Mucosa of rectum (tissue), 2 donors: ENCODE data around the gene CHMP2B.

Experiments
- H3K27ac ChIP-seq, 2 donors: one replicate each; pipeline ENCODE4 v1.7.0; 2013; ENCODE audit warnings: inconsistent platforms in 2 of 2, low read depth in 2 of 2, low read length in 2 of 2
- H3K27me3 ChIP-seq, 2 donors: one replicate each; pipeline ENCODE4 v1.7.0; 2013; ENCODE audit warnings: low read length in 2 of 2; ENCODE audit not compliant: control insufficient read depth in 2 of 2, insufficient read depth in 2 of 2
- H3K36me3 ChIP-seq, 2 donors: one replicate each; pipeline ENCODE4 v1.7.0; 2013; ENCODE audit warnings: low read length in 2 of 2; ENCODE audit not compliant: control insufficient read depth in 2 of 2, insufficient read depth in 2 of 2
- H3K4me1 ChIP-seq, 2 donors: one replicate each; pipeline ENCODE4 v1.7.0; 2013; ENCODE audit warnings: low read length in 2 of 2, mild to moderate bottlenecking in 1 of 2; ENCODE audit not compliant: control insufficient read depth in 2 of 2, insufficient read depth in 2 of 2
- H3K4me3 ChIP-seq, 2 donors: one replicate each; pipeline ENCODE4 v1.7.0; 2013; ENCODE audit warnings: low read length in 2 of 2
- H3K9ac ChIP-seq, 2 donors: one replicate each; pipeline ENCODE4 v1.7.0; 2013; ENCODE audit warnings: low read length in 2 of 2, low read depth in 1 of 2, mild to moderate bottlenecking in 1 of 2
- H3K9me3 ChIP-seq, 2 donors: one replicate each; pipeline ENCODE4 v1.7.0; 2013; ENCODE audit warnings: low read length in 2 of 2; ENCODE audit not compliant: control insufficient read depth in 2 of 2
- donor health status: healthy.
- donor health status: Normal muscosa, but diverticular disease.

Gene CHMP2B, protein sequence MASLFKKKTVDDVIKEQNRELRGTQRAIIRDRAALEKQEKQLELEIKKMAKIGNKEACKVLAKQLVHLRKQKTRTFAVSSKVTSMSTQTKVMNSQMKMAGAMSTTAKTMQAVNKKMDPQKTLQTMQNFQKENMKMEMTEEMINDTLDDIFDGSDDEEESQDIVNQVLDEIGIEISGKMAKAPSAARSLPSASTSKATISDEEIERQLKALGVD

DNA sequence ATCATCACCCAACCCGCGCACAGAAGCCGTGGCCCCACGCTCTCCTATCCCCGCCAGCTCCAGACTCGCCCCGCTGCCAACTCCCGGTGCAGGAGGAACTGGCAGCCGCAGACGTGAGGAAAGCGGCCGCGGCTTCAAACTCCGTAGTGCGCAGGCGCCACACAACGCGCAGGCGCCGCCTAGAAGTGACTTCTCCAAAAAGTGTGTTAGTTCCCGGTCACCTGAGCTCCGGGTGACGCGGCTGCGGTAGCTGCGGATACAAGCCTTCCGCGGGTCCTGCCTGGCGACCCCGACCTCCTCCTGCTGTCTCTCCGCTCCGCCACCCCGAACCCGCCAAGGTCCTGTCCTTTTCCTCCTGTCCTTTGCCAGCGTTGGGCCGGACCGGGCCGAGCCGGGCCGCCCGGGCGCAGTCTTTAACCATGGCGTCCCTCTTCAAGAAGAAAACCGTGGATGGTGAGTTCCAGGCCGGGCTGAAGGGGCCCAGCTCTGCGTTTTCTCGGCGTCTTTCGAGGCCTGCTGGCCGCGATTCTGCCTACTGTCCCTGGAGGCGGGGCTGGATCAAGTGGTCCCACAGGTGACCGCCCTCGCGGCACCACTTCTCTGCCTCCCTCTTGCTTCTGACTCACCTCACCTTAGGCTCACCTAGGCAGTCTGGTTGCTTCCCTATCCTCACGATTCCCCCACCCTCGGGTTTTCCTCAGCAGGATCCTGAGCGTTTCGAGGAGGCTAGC, at the start of gene CHMP2B:
CHMP2B (plus strand) TSS at position 206 of the 731 bp plus-strand sequence; CDS start at position 420, 214 bp downstream.
- Histone ChIP-seq H3K9ac (peak within 1 kb of the TSS; percentile 93 to 97), H3K27me3 (no peaks in the 10 kb centered on the region), H3K27ac (peak within 1 kb of the TSS; percentile 94 to 97), H3K9me3 (no peaks in the 10 kb centered on the region), H3K36me3 (no peaks in the 10 kb centered on the region), H3K4me3 (peak within 1 kb of the TSS; percentile 96 to 97), H3K4me1 (peaks cover 9 to 12% of the 10 kb centered on the region in 2 donors)

GRCh38 chr3:87179642-87180041, 47.5 kb upstream of the CHMP2B start:
- no peak overlapping the region for H3K9ac ChIP-seq
- no peaks in the 10 kb centered on the region for H3K27me3 ChIP-seq
- H3K4me3 ChIP-seq, result no peak overlapping the region
- no peaks in the 10 kb centered on the region for H3K36me3 ChIP-seq
- no peak overlapping the region for H3K27ac ChIP-seq
- no peaks in the 10 kb centered on the region for H3K9me3 ChIP-seq
- no peaks in the 10 kb centered on the region for H3K4me1 ChIP-seq

DNA sequence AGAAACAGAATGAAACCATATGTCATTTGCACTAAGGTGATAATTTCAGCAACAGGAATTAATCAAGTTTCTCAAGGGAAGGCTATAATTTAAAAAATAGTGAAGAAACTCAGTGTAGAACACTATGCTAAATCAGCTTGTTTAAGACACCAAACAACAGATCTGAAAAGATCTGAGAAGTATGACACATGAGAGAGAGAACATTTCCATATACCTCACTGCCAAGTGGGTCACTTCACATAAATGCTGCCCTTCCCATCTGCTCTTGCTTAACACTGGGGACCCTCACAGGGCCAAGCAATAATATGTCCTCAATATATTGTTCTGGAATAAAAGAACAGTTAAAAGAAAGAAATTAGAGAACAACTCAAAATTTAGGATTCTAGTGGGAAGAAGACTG, 45.6 kb upstream of the CHMP2B start:
- Histone ChIP-seq H3K36me3 (no peaks in the 10 kb centered on the region), H3K27ac (no peak overlapping the region), H3K4me1 (no peaks in the 10 kb centered on the region), H3K27me3 (no peaks in the 10 kb centered on the region), H3K9me3 (no peaks in the 10 kb centered on the region), H3K9ac (no peak overlapping the region), H3K4me3 (no peak overlapping the region)

DNA sequence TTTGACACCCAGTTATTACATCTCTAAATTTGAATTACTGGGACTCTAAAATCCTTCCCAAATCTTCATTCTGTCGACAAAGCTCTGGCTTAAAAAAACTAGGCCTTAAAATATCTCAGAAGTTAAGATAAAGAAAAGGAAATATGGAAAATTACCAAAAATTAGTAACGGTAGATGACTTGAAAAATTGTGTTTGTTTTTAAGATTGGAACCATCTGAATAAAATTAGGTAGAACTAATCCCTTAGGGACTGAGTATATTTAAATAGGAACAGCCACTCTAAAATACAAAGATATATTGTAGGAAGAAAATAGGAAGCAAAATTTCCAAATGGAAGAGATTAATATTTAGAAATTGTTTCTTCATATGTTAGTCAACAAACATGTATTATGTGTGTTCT, 45.1 kb upstream of the CHMP2B start:
- H3K9ac ChIP-seq, result no peak overlapping the region
- H3K4me1 ChIP-seq, result no peaks in the 10 kb centered on the region
- H3K27me3 ChIP-seq, result no peaks in the 10 kb centered on the region
- H3K9me3 ChIP-seq, result no peaks in the 10 kb centered on the region
- no peak overlapping the region for H3K27ac ChIP-seq
- no peak overlapping the region for H3K4me3 ChIP-seq
- H3K36me3 ChIP-seq, result no peaks in the 10 kb centered on the region

DNA sequence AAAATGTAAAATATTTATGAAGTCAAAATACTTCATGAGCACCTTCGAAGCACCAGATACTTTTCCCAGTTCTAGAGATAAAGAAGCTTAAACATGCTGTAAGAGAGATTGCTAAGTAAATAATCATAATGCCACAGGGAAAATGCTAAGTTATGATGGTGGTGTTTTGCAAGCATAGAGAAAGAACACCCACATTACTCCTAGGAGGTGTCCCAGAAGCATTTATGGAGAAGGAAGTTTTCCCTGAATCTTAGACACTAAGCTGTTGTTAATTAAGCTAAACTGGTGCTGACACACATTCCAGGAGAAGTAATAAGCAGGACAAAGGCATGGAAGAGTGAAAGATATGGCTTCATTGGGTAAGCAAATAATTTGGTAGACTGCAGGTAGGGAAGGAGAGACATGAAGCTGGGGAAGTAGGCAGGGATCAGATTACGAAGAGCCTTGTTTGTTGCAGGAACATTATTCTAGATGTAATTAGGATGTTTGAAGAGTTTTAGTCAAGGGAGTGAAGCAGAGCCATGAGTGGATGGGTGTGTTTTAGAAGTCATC, 40.4 kb upstream of the CHMP2B start:
- Histone ChIP-seq H3K27me3 (no peaks in the 10 kb centered on the region), H3K36me3 (no peaks in the 10 kb centered on the region), H3K9ac (no peak overlapping the region), H3K9me3 (no peaks in the 10 kb centered on the region), H3K4me1 (no peaks in the 10 kb centered on the region), H3K4me3 (no peak overlapping the region), H3K27ac (no peak overlapping the region)

GRCh38 chr3:87191175-87191574, 35.9 kb upstream of the CHMP2B start:
- H3K27me3 ChIP-seq, result no peaks in the 10 kb centered on the region
- no peaks in the 10 kb centered on the region for H3K4me1 ChIP-seq
- no peak overlapping the region for H3K9ac ChIP-seq
- H3K4me3 ChIP-seq, result no peak overlapping the region
- no peak overlapping the region for H3K27ac ChIP-seq
- no peaks in the 10 kb centered on the region for H3K9me3 ChIP-seq
- H3K36me3 ChIP-seq, result no peaks in the 10 kb centered on the region

DNA sequence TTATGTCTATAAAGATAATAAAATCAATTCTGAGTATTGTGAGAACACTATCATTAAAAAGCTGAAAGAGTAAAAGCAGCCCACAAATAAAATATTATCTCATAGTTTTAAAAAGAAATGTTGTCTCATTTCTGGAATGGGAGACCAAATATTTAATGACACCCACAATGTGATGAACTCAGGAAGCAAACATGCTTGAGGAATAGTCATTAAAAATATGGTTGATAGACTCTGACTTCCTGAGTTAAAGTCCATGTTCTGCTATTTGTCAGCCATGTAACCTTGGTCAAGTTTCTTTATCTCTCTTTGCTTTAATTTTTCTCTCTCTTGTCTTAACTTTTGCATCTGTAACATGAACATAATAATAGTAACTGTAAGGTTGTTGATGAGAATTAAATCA, 35.5 kb upstream of the CHMP2B start:
- Histone ChIP-seq H3K9me3 (no peaks in the 10 kb centered on the region), H3K27me3 (no peaks in the 10 kb centered on the region), H3K4me3 (no peak overlapping the region), H3K27ac (no peak overlapping the region), H3K9ac (no peak overlapping the region), H3K36me3 (no peaks in the 10 kb centered on the region), H3K4me1 (no peaks in the 10 kb centered on the region)

DNA sequence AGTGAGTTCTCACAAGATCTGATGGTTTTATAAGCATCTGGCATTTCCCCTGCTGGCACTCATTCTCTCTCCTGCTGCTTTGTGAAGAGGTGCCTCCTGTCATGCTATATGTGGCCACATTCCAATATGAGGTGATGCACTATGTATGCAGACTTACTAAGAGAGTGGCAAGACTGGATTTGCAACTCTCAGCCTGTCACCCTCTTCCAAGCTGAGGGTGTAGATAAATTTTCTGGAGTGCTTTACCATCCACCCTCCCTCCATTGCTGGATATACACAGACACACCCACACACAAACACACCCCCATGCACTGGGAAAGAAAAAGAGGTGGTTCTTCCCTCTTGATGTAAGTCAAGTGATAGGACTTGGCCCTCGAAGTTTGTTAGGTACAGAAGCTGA, 30.2 kb upstream of the CHMP2B start:
- Histone ChIP-seq H3K4me1 (peaks cover 2 to 10% of the 10 kb centered on the region in 2 donors), H3K9ac (no peak overlapping the region), H3K36me3 (no peaks in the 10 kb centered on the region), H3K4me3 (no peak overlapping the region), H3K27ac (peak overlapping the region in 1 of 2 donors; percentile 50), H3K9me3 (no peaks in the 10 kb centered on the region), H3K27me3 (no peaks in the 10 kb centered on the region)

GRCh38 chr3:87197531-87197930, 29.6 kb upstream of the CHMP2B start:
- Histone ChIP-seq H3K36me3 (no peaks in the 10 kb centered on the region), H3K9ac (no peak overlapping the region), H3K27ac (peak overlapping the region; percentile 41 to 50), H3K4me3 (peak overlapping the region in 1 of 2 donors; percentile 23), H3K9me3 (no peaks in the 10 kb centered on the region), H3K27me3 (no peaks in the 10 kb centered on the region), H3K4me1 (peaks cover 2 to 10% of the 10 kb centered on the region in 2 donors)

DNA sequence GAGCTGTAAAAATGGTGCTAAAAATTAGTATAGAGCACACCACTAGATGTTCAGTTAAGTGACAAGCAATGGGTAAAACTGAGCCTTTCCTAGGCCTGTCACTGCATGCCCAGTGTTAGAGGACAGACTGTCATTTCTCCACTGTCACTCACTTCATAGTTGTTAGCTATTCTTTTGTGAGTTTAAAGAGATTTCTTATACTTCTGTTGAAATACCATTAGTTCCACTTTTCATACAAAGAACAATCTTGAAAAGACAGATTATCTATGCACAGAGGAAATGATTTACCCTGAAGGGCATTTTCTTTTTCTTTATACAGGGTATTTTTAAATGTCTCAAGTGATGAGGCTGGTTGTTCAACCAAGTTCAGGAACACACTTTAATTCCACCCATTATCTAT, 28.3 kb upstream of the CHMP2B start:
- Histone ChIP-seq H3K27me3 (no peaks in the 10 kb centered on the region), H3K4me3 (no peak overlapping the region), H3K36me3 (no peaks in the 10 kb centered on the region), H3K9me3 (no peaks in the 10 kb centered on the region), H3K4me1 (peaks cover 2 to 10% of the 10 kb centered on the region in 2 donors), H3K9ac (no peak overlapping the region), H3K27ac (no peak overlapping the region)
